GM18867 (cell line): ENCODE results near the gene MAGEF1.

Experiments used
- ATAC-seq: cut with Tn5 transposase; IDR thresholded peaks from one replicate; pipeline ENCODE4 v1.9.1; 2021; ENCODE audit warnings: mild to moderate bottlenecking, moderate library complexity; ENCODE audit not compliant: unreplicated experiment

The MAGEF1 gene

GRCh38 chr3:184725176-184725719 lies 13.4 kb upstream of the MAGEF1 start:
- ATAC-seq: no peak

GRCh38 chr3:184724699-184725098 lies 12.8 kb upstream of the MAGEF1 start:
- ATAC-seq: no peak

- no peak for ATAC-seq
These were observed 7.8 kb upstream of the MAGEF1 start for GRCh38 chr3:184719709-184720108.

GRCh38 chr3:184718431-184718830 lies 6.6 kb upstream of the MAGEF1 start:
- no peak for ATAC-seq

- ATAC-seq: no peak
These were observed 5.6 kb upstream of the MAGEF1 start for GRCh38 chr3:184717399-184717983.

- ATAC-seq: no peak
These were observed 4.9 kb upstream of the MAGEF1 start for GRCh38 chr3:184716622-184717398.

GRCh38 chr3:184715943-184716621 lies 4.2 kb upstream of the MAGEF1 start:
- ATAC-seq: no peak

- ATAC-seq: no peak
These were observed 1.7 kb upstream of the MAGEF1 start for GRCh38 chr3:184713521-184713920.

- ATAC-seq: no peak
These were observed 1.1 kb upstream of the MAGEF1 start for GRCh38 chr3:184713040-184713355.

- peak; percentile 16 for ATAC-seq
These were observed 580 bp upstream of the MAGEF1 start for GRCh38 chr3:184712248-184713039.

- peak; percentile 60 for ATAC-seq
These were observed 883 bp downstream of the MAGEF1 start for GRCh38 chr3:184710870-184711492.

GRCh38 chr3:184703657-184704056 lies 8.2 kb downstream of the MAGEF1 start:
- no peak for ATAC-seq

GRCh38 chr3:184700759-184701158 lies 11.1 kb downstream of the MAGEF1 start:
- no peak for ATAC-seq

GRCh38 chr3:184697845-184698244 lies 14.0 kb downstream of the MAGEF1 start:
- no peak for ATAC-seq

GRCh38 chr3:184696697-184697096 lies 15.2 kb downstream of the MAGEF1 start:
- no peak for ATAC-seq

- ATAC-seq: no peak
These were observed 17.1 kb downstream of the MAGEF1 start for GRCh38 chr3:184694716-184695115.

GRCh38 chr3:184694133-184694665 lies 17.7 kb downstream of the MAGEF1 start:
- ATAC-seq: no peak

GRCh38 chr3:184693011-184693975 lies 18.6 kb downstream of the MAGEF1 start:
- ATAC-seq: no peak
